WTC11 (cell line): ENCODE data around the gene EIF4G3. TPM values are rescaled to one million over a fixed set of nuclear protein-coding genes. Genes with fewer than 3 reads are reported as not detected.

Experiments
- ATAC-seq: fragments of 200-7000 bp; cut with Tn5 transposase; 2 replicates; pipeline ENCODE4 v1.10.0; 2021; ENCODE audit warnings: mild to moderate bottlenecking, moderate library complexity
- CTCF ChIA-PET: fragments of 300-600 bp; sonication (Branson Sonifier 250); formaldehyde crosslinking; loops from one replicate; lab custom pipeline; 2021; ENCODE audit warnings: antibody characterized with exemption; lab: Charles Lee
- POLR2A ChIA-PET: fragments of 350-600 bp; sonication (Branson Sonifier 250); formaldehyde crosslinking; loops from one replicate; lab custom pipeline; 2021; ENCODE audit warnings: antibody characterized with exemption; lab: Charles Lee
- DNase-seq: peaks from one replicate; pipeline ENCODE4 v3.0.0; 2021; ENCODE audit warnings: low spot score
- H3K27ac Mint-ChIP-seq: 2 replicates; pipeline ENCODE4 v1.8.0; 2021; ENCODE audit warnings: mixed read lengths
- H3K27me3 Mint-ChIP-seq: 2 replicates; pipeline ENCODE4 v1.8.0; 2021; ENCODE audit warnings: low read depth, mild to moderate bottlenecking, moderate library complexity, mixed read lengths
- H3K36me3 Mint-ChIP-seq: 2 replicates; pipeline ENCODE4 v1.8.0; 2021; ENCODE audit warnings: mixed read lengths
- H3K4me1 Mint-ChIP-seq: 2 replicates; pipeline ENCODE4 v1.8.0; 2022; ENCODE audit warnings: mixed read lengths
- H3K4me3 Mint-ChIP-seq: 2 replicates; pipeline ENCODE4 v1.8.0; 2021; ENCODE audit warnings: mild to moderate bottlenecking, moderate library complexity, mixed read lengths
- H3K9me3 Mint-ChIP-seq: 2 replicates; pipeline ENCODE4 v1.8.0; 2021; ENCODE audit warnings: mixed read lengths
- AR ChIP-seq: fragments of 250-450 bp; sonication (Bioruptor Pico); IDR thresholded peaks from 2 replicates; pipeline ENCODE4 v1.9.0; 2021; ENCODE audit warnings: mild to moderate bottlenecking
- ATF6 ChIP-seq: sonication (generic); formaldehyde crosslinking; IDR thresholded peaks from 2 replicates; pipeline ENCODE4 v1.8.1; 2023; ENCODE audit warnings: mild to moderate bottlenecking, missing genetic modification reagents
- CBFB ChIP-seq: sonication (generic); formaldehyde crosslinking; IDR thresholded peaks from 2 replicates; pipeline ENCODE4 v1.8.1; 2022; ENCODE audit warnings: mild to moderate bottlenecking, low read depth, missing genetic modification reagents
- E2F1 ChIP-seq: sonication (generic); formaldehyde crosslinking; IDR thresholded peaks from 2 replicates; pipeline ENCODE4 v1.8.0; 2022; ENCODE audit warnings: mild to moderate bottlenecking, missing genetic modification reagents
- GTF2I ChIP-seq: fragments of 250-450 bp; sonication (Bioruptor Pico); conservative IDR thresholded peaks from 2 replicates; pipeline ENCODE4 v1.4.0; 2021; ENCODE audit warnings: mild to moderate bottlenecking
- MXD4 ChIP-seq: fragments of 250-450 bp; sonication (Bioruptor Pico); IDR thresholded peaks from 2 replicates; pipeline ENCODE4 v1.8.0; 2021; ENCODE audit warnings: mild to moderate bottlenecking, moderate library complexity, borderline replicate concordance
- RORB ChIP-seq: fragments of 250-450 bp; sonication (Bioruptor Pico); IDR thresholded peaks from 2 replicates; pipeline ENCODE4 v1.9.0; 2021; ENCODE audit warnings: mild to moderate bottlenecking
- SP1 ChIP-seq: sonication (generic); formaldehyde crosslinking; conservative IDR thresholded peaks from 2 replicates; pipeline ENCODE4 v1.8.1; 2022; ENCODE audit warnings: missing genetic modification reagents
- TEAD4 ChIP-seq: sonication (generic); formaldehyde crosslinking; IDR thresholded peaks from 2 replicates; pipeline ENCODE4 v1.8.0; 2022; ENCODE audit warnings: mild to moderate bottlenecking, missing genetic modification reagents
- ZMAT4 ChIP-seq: fragments of 250-450 bp; sonication (Bioruptor Pico); IDR thresholded peaks from 2 replicates; pipeline ENCODE4 v1.9.0; 2021; ENCODE audit warnings: mild to moderate bottlenecking
- ZNF138 ChIP-seq: sonication (generic); formaldehyde crosslinking; conservative IDR thresholded peaks from 2 replicates; pipeline ENCODE4 v1.8.1; 2022; ENCODE audit warnings: mild to moderate bottlenecking, moderate library complexity, missing genetic modification reagents
- ZNF232 ChIP-seq: sonication (generic); formaldehyde crosslinking; IDR thresholded peaks from 2 replicates; pipeline ENCODE4 v1.8.0; 2022; ENCODE audit warnings: mild to moderate bottlenecking, missing genetic modification reagents
- ZNF423 ChIP-seq: fragments of 250-450 bp; sonication (Bioruptor Pico); IDR thresholded peaks from 2 replicates; pipeline ENCODE4 v2.1.2; 2022; ENCODE audit warnings: mild to moderate bottlenecking, moderate library complexity
- ZNF512 ChIP-seq: sonication (generic); formaldehyde crosslinking; IDR thresholded peaks from 2 replicates; pipeline ENCODE4 v1.8.1; 2022; ENCODE audit warnings: missing genetic modification reagents, borderline replicate concordance
- ZNF671 ChIP-seq: fragments of 250-450 bp; sonication (Bioruptor Pico); IDR thresholded peaks from 2 replicates; pipeline ENCODE4 v1.8.0; 2021; ENCODE audit warnings: mild to moderate bottlenecking
- total RNA-seq: library from RNA; stranded (reverse); gene quantifications from 3 replicates; pipeline ENCODE4 v1.2.3, GENCODE V29; 2021
- TF ChIP-seq, protein P1 (sequence below): sonication (generic); formaldehyde crosslinking; IDR thresholded peaks from 2 replicates; pipeline ENCODE4 v1.8.1; 2023; ENCODE audit warnings: mild to moderate bottlenecking, missing genetic modification reagents, borderline replicate concordance
- TF ChIP-seq, protein P2 (sequence below): sonication (generic); formaldehyde crosslinking; IDR thresholded peaks from 2 replicates; pipeline ENCODE4 v1.8.0; 2022; ENCODE audit warnings: missing genetic modification reagents
- TF ChIP-seq, protein P3 (sequence below): sonication (generic); formaldehyde crosslinking; conservative IDR thresholded peaks from 2 replicates; pipeline ENCODE4 v1.8.1; 2022; ENCODE audit warnings: mild to moderate bottlenecking, missing genetic modification reagents
- TF ChIP-seq, protein P4 (sequence below): sonication (generic); formaldehyde crosslinking; IDR thresholded peaks from 2 replicates; pipeline ENCODE4 v1.8.1; 2022; ENCODE audit warnings: low read depth, missing genetic modification reagents, borderline replicate concordance

Gene EIF4G3
- total RNA-seq, 1 experiment from 2014 or later = 77.7 TPM

DNA sequence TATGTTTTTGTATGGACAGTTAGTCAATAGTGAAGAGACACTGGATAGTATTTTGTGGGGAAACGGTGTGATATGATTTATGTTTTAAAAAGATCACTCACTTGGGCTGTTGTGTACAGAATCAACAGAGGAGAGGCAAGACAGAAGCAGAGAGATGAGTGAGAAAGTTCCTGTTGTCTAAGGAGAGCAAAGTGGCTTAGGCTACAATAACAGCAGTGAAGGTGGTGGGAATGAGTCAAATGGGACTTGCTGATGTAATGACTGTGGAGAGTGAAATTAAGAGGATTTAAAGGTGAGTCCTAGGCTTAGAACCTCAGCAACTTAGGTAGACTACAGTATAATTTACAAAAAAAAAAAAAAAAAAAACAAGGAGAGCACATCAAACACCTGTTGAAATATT lies 220.4 kb downstream of the EIF4G3 start (continued):
- TF ChIP-seq ZNF138 (CRISPR knock-in tag) (no peak), E2F1 (CRISPR knock-in tag) (no peak), MXD4 (CRISPR knock-in tag) (no peak), ZNF232 (CRISPR knock-in tag) (no peak), SP1 (CRISPR knock-in tag) (no peak)
- TF ChIP-seq, protein P1, sequence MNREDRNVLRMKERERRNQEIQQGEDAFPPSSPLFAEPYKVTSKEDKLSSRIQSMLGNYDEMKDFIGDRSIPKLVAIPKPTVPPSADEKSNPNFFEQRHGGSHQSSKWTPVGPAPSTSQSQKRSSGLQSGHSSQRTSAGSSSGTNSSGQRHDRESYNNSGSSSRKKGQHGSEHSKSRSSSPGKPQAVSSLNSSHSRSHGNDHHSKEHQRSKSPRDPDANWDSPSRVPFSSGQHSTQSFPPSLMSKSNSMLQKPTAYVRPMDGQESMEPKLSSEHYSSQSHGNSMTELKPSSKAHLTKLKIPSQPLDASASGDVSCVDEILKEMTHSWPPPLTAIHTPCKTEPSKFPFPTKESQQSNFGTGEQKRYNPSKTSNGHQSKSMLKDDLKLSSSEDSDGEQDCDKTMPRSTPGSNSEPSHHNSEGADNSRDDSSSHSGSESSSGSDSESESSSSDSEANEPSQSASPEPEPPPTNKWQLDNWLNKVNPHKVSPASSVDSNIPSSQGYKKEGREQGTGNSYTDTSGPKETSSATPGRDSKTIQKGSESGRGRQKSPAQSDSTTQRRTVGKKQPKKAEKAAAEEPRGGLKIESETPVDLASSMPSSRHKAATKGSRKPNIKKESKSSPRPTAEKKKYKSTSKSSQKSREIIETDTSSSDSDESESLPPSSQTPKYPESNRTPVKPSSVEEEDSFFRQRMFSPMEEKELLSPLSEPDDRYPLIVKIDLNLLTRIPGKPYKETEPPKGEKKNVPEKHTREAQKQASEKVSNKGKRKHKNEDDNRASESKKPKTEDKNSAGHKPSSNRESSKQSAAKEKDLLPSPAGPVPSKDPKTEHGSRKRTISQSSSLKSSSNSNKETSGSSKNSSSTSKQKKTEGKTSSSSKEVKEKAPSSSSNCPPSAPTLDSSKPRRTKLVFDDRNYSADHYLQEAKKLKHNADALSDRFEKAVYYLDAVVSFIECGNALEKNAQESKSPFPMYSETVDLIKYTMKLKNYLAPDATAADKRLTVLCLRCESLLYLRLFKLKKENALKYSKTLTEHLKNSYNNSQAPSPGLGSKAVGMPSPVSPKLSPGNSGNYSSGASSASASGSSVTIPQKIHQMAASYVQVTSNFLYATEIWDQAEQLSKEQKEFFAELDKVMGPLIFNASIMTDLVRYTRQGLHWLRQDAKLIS (CRISPR knock-in tag) = no peak
- TF ChIP-seq, protein P2, sequence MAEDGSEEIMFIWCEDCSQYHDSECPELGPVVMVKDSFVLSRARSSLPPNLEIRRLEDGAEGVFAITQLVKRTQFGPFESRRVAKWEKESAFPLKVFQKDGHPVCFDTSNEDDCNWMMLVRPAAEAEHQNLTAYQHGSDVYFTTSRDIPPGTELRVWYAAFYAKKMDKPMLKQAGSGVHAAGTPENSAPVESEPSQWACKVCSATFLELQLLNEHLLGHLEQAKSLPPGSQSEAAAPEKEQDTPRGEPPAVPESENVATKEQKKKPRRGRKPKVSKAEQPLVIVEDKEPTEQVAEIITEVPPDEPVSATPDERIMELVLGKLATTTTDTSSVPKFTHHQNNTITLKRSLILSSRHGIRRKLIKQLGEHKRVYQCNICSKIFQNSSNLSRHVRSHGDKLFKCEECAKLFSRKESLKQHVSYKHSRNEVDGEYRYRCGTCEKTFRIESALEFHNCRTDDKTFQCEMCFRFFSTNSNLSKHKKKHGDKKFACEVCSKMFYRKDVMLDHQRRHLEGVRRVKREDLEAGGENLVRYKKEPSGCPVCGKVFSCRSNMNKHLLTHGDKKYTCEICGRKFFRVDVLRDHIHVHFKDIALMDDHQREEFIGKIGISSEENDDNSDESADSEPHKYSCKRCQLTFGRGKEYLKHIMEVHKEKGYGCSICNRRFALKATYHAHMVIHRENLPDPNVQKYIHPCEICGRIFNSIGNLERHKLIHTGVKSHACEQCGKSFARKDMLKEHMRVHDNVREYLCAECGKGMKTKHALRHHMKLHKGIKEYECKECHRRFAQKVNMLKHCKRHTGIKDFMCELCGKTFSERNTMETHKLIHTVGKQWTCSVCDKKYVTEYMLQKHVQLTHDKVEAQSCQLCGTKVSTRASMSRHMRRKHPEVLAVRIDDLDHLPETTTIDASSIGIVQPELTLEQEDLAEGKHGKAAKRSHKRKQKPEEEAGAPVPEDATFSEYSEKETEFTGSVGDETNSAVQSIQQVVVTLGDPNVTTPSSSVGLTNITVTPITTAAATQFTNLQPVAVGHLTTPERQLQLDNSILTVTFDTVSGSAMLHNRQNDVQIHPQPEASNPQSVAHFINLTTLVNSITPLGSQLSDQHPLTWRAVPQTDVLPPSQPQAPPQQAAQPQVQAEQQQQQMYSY (CRISPR knock-in tag) = no peak

DNA sequence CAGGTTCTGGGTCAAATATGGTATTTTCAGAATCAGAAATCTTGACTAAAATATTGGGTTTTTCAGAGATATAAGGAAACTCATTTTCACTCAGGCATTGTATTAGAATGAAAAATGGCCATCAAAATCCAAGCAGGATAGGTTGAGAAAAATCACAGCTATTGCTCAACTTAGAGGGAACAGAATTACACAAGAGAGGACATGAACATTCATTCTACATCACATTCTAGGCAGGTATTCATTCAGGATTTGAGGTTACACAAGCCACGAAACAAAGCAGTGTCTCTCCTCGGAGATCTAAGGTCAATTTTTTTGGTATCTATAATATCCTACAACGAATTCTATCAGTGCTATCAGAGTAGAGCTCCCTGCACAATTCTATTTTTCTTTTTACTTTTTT lies 226.0 kb downstream of the EIF4G3 start:
- DNase-seq (no peak), ATAC-seq (no peak)
- ChIA-PET CTCF (no interaction called here), POLR2A (no interaction called here)
- no peaks in the 10 kb centered on the region; the same call in 1 of the 2 replicates for H3K36me3 Mint-ChIP-seq
- peaks cover 27% of the 10 kb centered on the region for H3K4me1 Mint-ChIP-seq
- no peaks in the 10 kb centered on the region for H3K27me3 Mint-ChIP-seq
- H3K4me3 Mint-ChIP-seq = no peak overlapping the region
- H3K27ac Mint-ChIP-seq = peak overlapping the region; percentile 10; the same call in 1 of the 2 replicates
- H3K9me3 Mint-ChIP-seq = no peaks in the 10 kb centered on the region
- TF ChIP-seq ATF6 (CRISPR knock-in tag) (no peak), ZNF671 (CRISPR knock-in tag) (no peak), AR (no peak), CBFB (no peak), TEAD4 (no peak), ZNF512 (CRISPR knock-in tag) (no peak), GTF2I (CRISPR knock-in tag) (no peak), ZNF423 (CRISPR knock-in tag) (no peak), ZMAT4 (CRISPR knock-in tag) (no peak), RORB (CRISPR knock-in tag) (no peak)
- TF ChIP-seq, protein P3, sequence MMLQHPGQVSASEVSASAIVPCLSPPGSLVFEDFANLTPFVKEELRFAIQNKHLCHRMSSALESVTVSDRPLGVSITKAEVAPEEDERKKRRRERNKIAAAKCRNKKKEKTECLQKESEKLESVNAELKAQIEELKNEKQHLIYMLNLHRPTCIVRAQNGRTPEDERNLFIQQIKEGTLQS (CRISPR knock-in tag) = no peak
- TF ChIP-seq, protein P4, sequence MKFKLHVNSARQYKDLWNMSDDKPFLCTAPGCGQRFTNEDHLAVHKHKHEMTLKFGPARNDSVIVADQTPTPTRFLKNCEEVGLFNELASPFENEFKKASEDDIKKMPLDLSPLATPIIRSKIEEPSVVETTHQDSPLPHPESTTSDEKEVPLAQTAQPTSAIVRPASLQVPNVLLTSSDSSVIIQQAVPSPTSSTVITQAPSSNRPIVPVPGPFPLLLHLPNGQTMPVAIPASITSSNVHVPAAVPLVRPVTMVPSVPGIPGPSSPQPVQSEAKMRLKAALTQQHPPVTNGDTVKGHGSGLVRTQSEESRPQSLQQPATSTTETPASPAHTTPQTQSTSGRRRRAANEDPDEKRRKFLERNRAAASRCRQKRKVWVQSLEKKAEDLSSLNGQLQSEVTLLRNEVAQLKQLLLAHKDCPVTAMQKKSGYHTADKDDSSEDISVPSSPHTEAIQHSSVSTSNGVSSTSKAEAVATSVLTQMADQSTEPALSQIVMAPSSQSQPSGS = no peak
